ENCODE measurements around the gene TERT. TPM values are rescaled to one million over a fixed set of nuclear protein-coding genes. Genes with fewer than 3 reads are reported as not detected.

The TERT gene
- total RNA-seq, 2 donors from 2014 or later = not detected

GRCh38 chr5:1261643-1262042 is 33.2 kb downstream of the TERT start:
- intact Hi-C loops (cut with DNase I) = no loop called here
- TF ChIP-seq POLR2A (IDR thresholded peaks at IDR 0.05) (no peak), CTCF (IDR thresholded peaks at IDR 0.05) (no peak)
- 67 to 78% methylated on average over 10 of the region's 10 CpGs for WGBS, 2 donors
- DNase-seq (no peak), ATAC-seq (no peak)
- Histone ChIP-seq H3K4me1 (no peaks in the 10 kb centered on the region), H3K36me3 (replicated peaks in 1 of 2; ENCODE audit: insufficient read depth in 1 of 2, low read depth in 2 of 2) (no peaks in the 10 kb centered on the region), H3K9me3 (no peaks in the 10 kb centered on the region), H3K27ac (no peak overlapping the region), H3K4me3 (no peak overlapping the region), H3K27me3 (no peaks in the 10 kb centered on the region)

- 83 to 84% methylated on average over 20 to 23 of the region's 23 CpGs for WGBS, 2 donors
- no peak for DNase-seq
- no peak overlapping the region for H3K4me3 ChIP-seq
- intact Hi-C loops (cut with DNase I) = no loop called here
- no peaks in the 10 kb centered on the region for H3K9me3 ChIP-seq
- no peak for ATAC-seq
- no peak overlapping the region for H3K27ac ChIP-seq
- H3K4me1 ChIP-seq = no peaks in the 10 kb centered on the region
- H3K36me3 ChIP-seq (replicated peaks in 1 of 2; ENCODE audit: insufficient read depth in 1 of 2, low read depth in 2 of 2) = no peaks in the 10 kb centered on the region
- TF ChIP-seq CTCF (IDR thresholded peaks at IDR 0.05) (no peak), POLR2A (IDR thresholded peaks at IDR 0.05) (no peak)
- H3K27me3 ChIP-seq = no peaks in the 10 kb centered on the region
Observed at GRCh38 chr5:1259806-1260480, 34.9 kb downstream of the TERT start.

GRCh38 chr5:1257841-1258240 is 37.0 kb downstream of the TERT start:
- intact Hi-C loops (cut with DNase I) = no loop called here
- no peaks in the 10 kb centered on the region for H3K4me1 ChIP-seq
- 62 to 75% methylated on average over 5 to 13 of the region's 13 CpGs for WGBS, 2 donors
- no peaks in the 10 kb centered on the region for H3K9me3 ChIP-seq
- no peak overlapping the region for H3K4me3 ChIP-seq
- no peak for DNase-seq
- H3K27me3 ChIP-seq = no peaks in the 10 kb centered on the region
- no peaks in the 10 kb centered on the region for H3K36me3 ChIP-seq (replicated peaks in 1 of 2; ENCODE audit: insufficient read depth in 1 of 2, low read depth in 2 of 2)
- H3K27ac ChIP-seq = no peak overlapping the region
- no peak for ATAC-seq
- TF ChIP-seq POLR2A (IDR thresholded peaks at IDR 0.05) (no peak), CTCF (IDR thresholded peaks at IDR 0.05) (no peak)

GRCh38 chr5:1257363-1257762 is 37.5 kb downstream of the TERT start:
- intact Hi-C loops (cut with DNase I) = no loop called here
- no peaks in the 10 kb centered on the region for H3K36me3 ChIP-seq (replicated peaks in 1 of 2; ENCODE audit: insufficient read depth in 1 of 2, low read depth in 2 of 2)
- 82 to 84% methylated on average over 15 to 17 of the region's 17 CpGs for WGBS, 2 donors
- no peak overlapping the region for H3K4me3 ChIP-seq
- H3K27ac ChIP-seq = no peak overlapping the region
- DNase-seq (no peak), ATAC-seq (no peak)
- TF ChIP-seq POLR2A (IDR thresholded peaks at IDR 0.05) (no peak), CTCF (IDR thresholded peaks at IDR 0.05) (no peak)
- no peaks in the 10 kb centered on the region for H3K27me3 ChIP-seq
- H3K9me3 ChIP-seq = no peaks in the 10 kb centered on the region
- H3K4me1 ChIP-seq = no peaks in the 10 kb centered on the region

GRCh38 chr5:1256776-1257175 is 38.1 kb downstream of the TERT start:
- intact Hi-C loops (cut with DNase I) = no loop called here
- no peak for TF ChIP-seq POLR2A (IDR thresholded peaks at IDR 0.05)

More at GRCh38 chr5:1256776-1257175, 38.1 kb downstream of the TERT start:
- Histone ChIP-seq H3K4me3 (no peak overlapping the region), H3K27me3 (no peaks in the 10 kb centered on the region), H3K9me3 (no peaks in the 10 kb centered on the region), H3K27ac (no peak overlapping the region), H3K36me3 (replicated peaks in 1 of 2; ENCODE audit: insufficient read depth in 1 of 2, low read depth in 2 of 2) (no peaks in the 10 kb centered on the region), H3K4me1 (no peaks in the 10 kb centered on the region)
- DNase-seq (no peak), ATAC-seq (no peak)
- WGBS, 2 donors = 85 to 92% methylated on average over 7 to 23 of the region's 23 CpGs

Data from body of pancreas (tissue), 4 donors.